SK-N-SH (cell line): ENCODE measurements around the gene MRPL19. TPM values are rescaled to one million over a fixed set of nuclear protein-coding genes. Genes with fewer than 3 reads are reported as not detected.

Experiments used
- CTCF ChIA-PET: fragments of 300-600, 350-600 bp; formaldehyde crosslinking; extraction: SDS; loops from one replicate; lab custom pipeline; 2021; lab: Yijun Ruan, JAX
- POLR2A ChIA-PET: fragments of 350-600 bp; sonication (Branson Sonifier 250); formaldehyde crosslinking; extraction: SDS; loops from one replicate; lab custom pipeline; 2020; ENCODE audit warnings: antibody characterized with exemption, inconsistent platforms; lab: Yijun Ruan, JAX
- DNase-seq: peaks from one replicate; pipeline ENCODE4 v3.0.0; 2012
- H2AFZ ChIP-seq: fragments of 200-600 bp; sonication (generic); 2 replicates; pipeline ENCODE4 v1.8.1; 2016; ENCODE audit warnings: antibody characterized with exemption, mild to moderate bottlenecking, low read depth
- H3F3A ChIP-seq: fragments of 200-600 bp; sonication (generic); replicated peaks from 2 replicates; pipeline ENCODE3; 2016; ENCODE audit warnings: antibody characterized with exemption, mild to moderate bottlenecking; ENCODE audit not compliant: insufficient read depth
- H3K27ac ChIP-seq, 2 experiments: fragments of 200-500 bp in 1 of 2; fragments of 200-600 bp in 1 of 2; sonication (Bioruptor generic) in 1 of 2; sonication (generic), shearing (Covaris generic) in 1 of 2; 2 replicates each; pipeline versions ENCODE4 v1.5.1 to v1.6.1; 2014 to 2016; ENCODE audit warnings: low read depth in 2 of 2, inconsistent platforms in 1 of 2, low read length in 1 of 2, mild to moderate bottlenecking in 1 of 2, mixed read lengths in 1 of 2
- H3K27me3 ChIP-seq: fragments of 200-600 bp; sonication (generic), shearing (Covaris generic); 2 replicates; pipeline ENCODE4 v1.6.1; 2016; ENCODE audit warnings: mixed run types; ENCODE audit not compliant: insufficient read depth
- H3K36me3 ChIP-seq, 2 experiments: fragments of 200-500 bp in 1 of 2; fragments of 200-600 bp in 1 of 2; sonication (Bioruptor generic) in 1 of 2; sonication (generic) in 1 of 2; replicated peaks in 1 of 2; 2 replicates each; pipeline versions ENCODE3 to v1.5.1; 2014 to 2016; ENCODE audit warnings: low read length in 1 of 2, mild to moderate bottlenecking in 1 of 2; ENCODE audit not compliant: insufficient read depth in 2 of 2, control insufficient read depth in 1 of 2
- H3K4me1 ChIP-seq, 2 experiments: fragments of 200-500 bp in 1 of 2; fragments of 200-600 bp in 1 of 2; sonication (Bioruptor generic) in 1 of 2; sonication (generic), shearing (Covaris generic) in 1 of 2; 2 replicates each; pipeline versions ENCODE4 v1.5.1 to v1.6.1; 2014 to 2016; ENCODE audit warnings: low read depth in 1 of 2, low read length in 1 of 2, mixed run types in 1 of 2; ENCODE audit not compliant: insufficient read depth in 2 of 2, control insufficient read depth in 1 of 2
- H3K4me2 ChIP-seq: fragments of 200-600 bp; sonication (generic), shearing (Covaris generic); 2 replicates; pipeline ENCODE4 v1.6.1; 2017; ENCODE audit warnings: mixed run types
- H3K4me3 ChIP-seq, 2 experiments: fragments of 200-500 bp in 1 of 2; fragments of 200-600 bp in 1 of 2; sonication (Bioruptor generic) in 1 of 2; sonication (generic), shearing (Covaris generic) in 1 of 2; 2 replicates each; pipeline versions ENCODE4 v1.5.1 to v1.8.1; 2014 to 2016; ENCODE audit warnings: low read depth in 2 of 2, inconsistent platforms in 1 of 2, low read length in 1 of 2, mild to moderate bottlenecking in 1 of 2, mixed read lengths in 1 of 2, moderate library complexity in 1 of 2
- H3K79me2 ChIP-seq: fragments of 200-600 bp; sonication (generic); 2 replicates; pipeline ENCODE4 v1.8.1; 2017; ENCODE audit warnings: mild to moderate bottlenecking; ENCODE audit not compliant: insufficient read depth
- H3K9ac ChIP-seq: fragments of 200-600 bp; sonication (generic); 2 replicates; pipeline ENCODE4 v1.6.1; 2017; ENCODE audit warnings: mixed run types
- H3K9me2 ChIP-seq: fragments of 200-600 bp; sonication (generic); 2 replicates; pipeline ENCODE4 v1.6.1; 2017; ENCODE audit warnings: mixed run types
- H3K9me3 ChIP-seq: fragments of 200-600 bp; sonication (generic); 2 replicates; pipeline ENCODE4 v1.6.1; 2017; ENCODE audit warnings: mixed run types, mild to moderate bottlenecking, moderate library complexity
- H4K20me1 ChIP-seq: fragments of 200-600 bp; sonication (generic); 2 replicates; pipeline ENCODE4 v1.6.1; 2017; ENCODE audit warnings: mild to moderate bottlenecking, mixed run types; ENCODE audit not compliant: insufficient read depth
- CHD2 ChIP-seq: fragments of 150-350 bp; IDR thresholded peaks from 2 replicates; pipeline ENCODE4 v1.6.1; 2018; ENCODE audit warnings: low read length; ENCODE audit not compliant: partially characterized antibody
- CTCF ChIP-seq: fragments of 200-600 bp; sonication (generic); IDR thresholded peaks from 2 replicates; pipeline ENCODE4 v1.6.1; 2017; ENCODE audit warnings: antibody characterized with exemption, mild to moderate bottlenecking, moderate library complexity
- FOSL2 ChIP-seq: IDR thresholded peaks from 2 replicates; pipeline ENCODE4 v1.4.0; 2012; ENCODE audit warnings: low read depth, mild to moderate bottlenecking, moderate library complexity, borderline replicate concordance
- FOXJ3 ChIP-seq: sonication (generic); formaldehyde crosslinking; IDR thresholded peaks from 2 replicates; pipeline ENCODE4 v1.5.1; 2020; ENCODE audit warnings: mild to moderate bottlenecking, missing genetic modification reagents
- FOXM1 ChIP-seq: IDR thresholded peaks from 2 replicates; pipeline ENCODE4 v1.4.0; 2012; ENCODE audit warnings: low read depth, mild to moderate bottlenecking
- GATA2 ChIP-seq: sonication (generic); formaldehyde crosslinking; IDR thresholded peaks from 2 replicates; pipeline ENCODE4 v1.5.0; 2020; ENCODE audit warnings: mild to moderate bottlenecking, missing genetic modification reagents
- MAX ChIP-seq: IDR thresholded peaks from 2 replicates; pipeline ENCODE4 v1.4.0; 2012; ENCODE audit warnings: low read depth
- MEF2A ChIP-seq: IDR thresholded peaks from 2 replicates; pipeline ENCODE4 v1.4.0; 2012; ENCODE audit warnings: low read depth, borderline replicate concordance
- MXI1 ChIP-seq: IDR thresholded peaks from 2 replicates; pipeline ENCODE4 v1.6.1; 2012; ENCODE audit warnings: mild to moderate bottlenecking, low read depth, low read length, improper control_type of control experiment
- NRF1 ChIP-seq: IDR thresholded peaks from 2 replicates; pipeline ENCODE4 v1.6.1; 2012; ENCODE audit warnings: low read depth, mild to moderate bottlenecking, low read length
- TAF1 ChIP-seq: IDR thresholded peaks from 2 replicates; pipeline ENCODE4 v1.6.1; 2012; ENCODE audit warnings: low read depth, mild to moderate bottlenecking, low read length, moderate library complexity, borderline replicate concordance
- TCF12 ChIP-seq: IDR thresholded peaks from 2 replicates; pipeline ENCODE4 v1.4.0; 2012
- TEAD4 ChIP-seq: IDR thresholded peaks from 2 replicates; pipeline ENCODE4 v1.4.0; 2012; ENCODE audit warnings: mild to moderate bottlenecking, borderline replicate concordance; ENCODE audit not compliant: insufficient read depth
- USF1 ChIP-seq: IDR thresholded peaks from 2 replicates; pipeline ENCODE4 v1.4.0; 2012; ENCODE audit warnings: low read depth, borderline replicate concordance
- USF2 ChIP-seq: fragments of 150-350 bp; IDR thresholded peaks from 2 replicates; pipeline ENCODE4 v1.6.1; 2017; ENCODE audit warnings: antibody characterized with exemption, low read length, low read depth, borderline replicate concordance
- YY1 ChIP-seq: IDR thresholded peaks from 2 replicates; pipeline ENCODE4 v1.4.0; 2012; ENCODE audit warnings: low read depth, mild to moderate bottlenecking
- ZBTB33 ChIP-seq: IDR thresholded peaks from 2 replicates; pipeline ENCODE4 v1.4.0; 2012; ENCODE audit warnings: low read depth, borderline replicate concordance
- WGBS: methylation state at CpG from one replicate; pipeline ENCODE4 v1.1.6; 2017; ENCODE audit warnings: low lambda C conversion rate; 5-methylcytosine and 5-hydroxymethylcytosine counted together
- polyA plus RNA-seq, 3 experiments: library from polyadenylated mRNA; depleted of rRNA; stranded (reverse); fragments of >200 nt; gene quantifications; 2 replicates each; pipeline ENCODE4 v1.2.3, GENCODE V29; 2012

The MRPL19 gene
- polyA plus RNA-seq, 1 of the 3 experiments (the other 2 are of a cell fraction) = 15.4 TPM

- H3K9me3 ChIP-seq = no peaks in the 10 kb centered on the region
- 71% methylated on average over 5 of the region's 5 CpGs for WGBS
- no peaks in the 10 kb centered on the region for H3K27me3 ChIP-seq
- H3K36me3 ChIP-seq = no peaks in the 10 kb centered on the region
- ChIA-PET POLR2A (no interaction called here), CTCF (interaction anchor here (1.3 to 5.6 kb wide), 3 partner anchors 14 to 149 kb away, joined by 3 to 73 read pairs (median 12); no protein-coding TSS in a partner anchor)
- no peaks in the 10 kb centered on the region for H3K4me1 ChIP-seq
- DNase-seq = no peak
- no peaks in the 10 kb centered on the region for H3K9me2 ChIP-seq
- no peak overlapping the region for H3K27ac ChIP-seq
- H3K9ac ChIP-seq = no peak overlapping the region
- H3K4me3 ChIP-seq = no peak overlapping the region
- H3K4me2 ChIP-seq = no peak overlapping the region
- no peaks in the 10 kb centered on the region for H4K20me1 ChIP-seq
- H2AFZ ChIP-seq = no peak overlapping the region
- TF ChIP-seq MEF2A (no peak), YY1 (no peak), FOXM1 (no peak), CHD2 (no peak), USF1 (no peak), USF2 (no peak), CTCF (no peak), MAX (no peak)
- H3F3A ChIP-seq = no peaks in the 10 kb centered on the region
- no peaks in the 10 kb centered on the region for H3K79me2 ChIP-seq
These were observed 32.4 kb upstream of the MRPL19 start for GRCh38 chr2:75614162-75614651.

- no peaks in the 10 kb centered on the region for H3K9me2 ChIP-seq
- no peaks in the 10 kb centered on the region for H3K79me2 ChIP-seq
- H3K4me1 ChIP-seq = no peaks in the 10 kb centered on the region; a peak in 1 of 4 replicates
- H3K4me3 ChIP-seq = no peak overlapping the region
- no peaks in the 10 kb centered on the region for H3K9me3 ChIP-seq
- POLR2A ChIA-PET = no interaction called here
- no peak overlapping the region for H2AFZ ChIP-seq
- H3K4me2 ChIP-seq = no peak overlapping the region
- TF ChIP-seq FOXJ3 (CRISPR knock-in tag) (no peak), FOSL2 (no peak), MAX (no peak), MXI1 (no peak), ZBTB33 (no peak), TEAD4 (no peak), TCF12 (no peak), GATA2 (CRISPR knock-in tag) (no peak), TAF1 (no peak), NRF1 (no peak)
- H4K20me1 ChIP-seq = no peaks in the 10 kb centered on the region
- DNase-seq = no peak
- CTCF ChIA-PET = interaction anchor here (0.7 to 5.6 kb wide), 3 partner anchors 12 to 151 kb away, joined by 3 to 73 read pairs (median 12); no protein-coding TSS in a partner anchor
- H3F3A ChIP-seq = peaks cover 6% of the 10 kb centered on the region
- H3K27me3 ChIP-seq = no peaks in the 10 kb centered on the region
- no peaks in the 10 kb centered on the region for H3K36me3 ChIP-seq
- H3K9ac ChIP-seq = no peak overlapping the region
- no peak overlapping the region for H3K27ac ChIP-seq
- WGBS = 94% methylated on average over 4 of the region's 4 CpGs
These were observed 30.2 kb upstream of the MRPL19 start for GRCh38 chr2:75616406-75616805.
